GM13976 (cell line): ENCODE measurements around the gene CEP104.

Source experiments
- DNase-seq: peaks from one replicate; pipeline ENCODE4 v3.0.0; 2012; ENCODE audit warnings: low spot score
- CTCF ChIP-seq: IDR thresholded peaks from 2 replicates; pipeline ENCODE4 v1.5.1; 2012; ENCODE audit warnings: borderline replicate concordance, mild to moderate bottlenecking; ENCODE audit not compliant: insufficient read depth; ENCODE audit errors: extremely low read depth, missing control alignments, control extremely low read depth
- in situ Hi-C: fragments of 300-500 bp; cut with MboI; formaldehyde crosslinking; loops from one replicate; pipeline ENCODE4 v1.12.0; 2022; ENCODE audit warnings: low sequenced_read_pairs, mixed read lengths, inconsistent platforms; ENCODE audit not compliant: unreplicated experiment

CEP104 gene

GRCh38 chr1:3774276-3774945 lies 82.6 kb downstream of the CEP104 start:
- no peak for DNase-seq
- in situ Hi-C loops: no loop called here
- no peak for TF ChIP-seq CTCF

GRCh38 chr1:3773572-3774275 lies 83.3 kb downstream of the CEP104 start:
- TF ChIP-seq CTCF: no peak
- in situ Hi-C loops: no loop called here
- no peak for DNase-seq

- in situ Hi-C loops: no loop called here
- no peak for DNase-seq
- TF ChIP-seq CTCF: no peak
These were observed 84.1 kb downstream of the CEP104 start, which contains the start of gene SMIM1 for GRCh38 chr1:3772715-3773571. TSS of gene SMIM1 (plus strand) at chr1:3772749. CDS start at chr1:3775374, 2,625 bp downstream.

GRCh38 chr1:3772027-3772714 lies 84.8 kb downstream of the CEP104 start:
- peak; percentile 100 for DNase-seq
- TF ChIP-seq CTCF: no peak
- in situ Hi-C loops: no loop called here

- in situ Hi-C loops: no loop called here
- no peak for TF ChIP-seq CTCF
- DNase-seq: no peak
These were observed 85.6 kb downstream of the CEP104 start for GRCh38 chr1:3771108-3772026.
